Activated CD4-positive, alpha-beta T cell treated with anti-CD3 and anti-CD28 coated beads, Interleukin-2, amount 50 U/mL, for 4 hours (primary cell): ENCODE data around the gene LMX1A.

Experiments used
- DNase-seq, 2 experiments: peaks; one replicate each; pipeline ENCODE4 v3.0.0-alpha.2; 2020

LMX1A gene

DNA sequence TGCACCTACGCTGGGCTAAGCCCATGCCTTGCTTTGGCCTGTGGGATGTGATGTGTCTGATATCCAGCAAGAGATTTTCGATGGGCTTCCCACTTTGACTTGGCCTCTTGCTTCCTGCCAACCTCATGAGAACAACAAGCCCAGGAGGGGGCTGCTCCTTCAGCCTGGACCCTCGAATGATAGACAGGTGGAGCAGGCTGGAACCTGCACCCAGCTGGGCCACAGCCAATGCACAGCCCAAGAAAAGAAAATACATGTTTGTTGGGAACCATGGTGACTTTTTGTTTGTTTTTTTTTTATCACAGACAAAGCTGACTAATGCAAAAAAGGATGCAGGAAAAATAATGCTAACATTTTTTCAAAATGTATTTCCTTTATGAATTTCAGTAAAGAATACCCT is 144.3 kb downstream of the LMX1A start:
- no peak for DNase-seq

DNA sequence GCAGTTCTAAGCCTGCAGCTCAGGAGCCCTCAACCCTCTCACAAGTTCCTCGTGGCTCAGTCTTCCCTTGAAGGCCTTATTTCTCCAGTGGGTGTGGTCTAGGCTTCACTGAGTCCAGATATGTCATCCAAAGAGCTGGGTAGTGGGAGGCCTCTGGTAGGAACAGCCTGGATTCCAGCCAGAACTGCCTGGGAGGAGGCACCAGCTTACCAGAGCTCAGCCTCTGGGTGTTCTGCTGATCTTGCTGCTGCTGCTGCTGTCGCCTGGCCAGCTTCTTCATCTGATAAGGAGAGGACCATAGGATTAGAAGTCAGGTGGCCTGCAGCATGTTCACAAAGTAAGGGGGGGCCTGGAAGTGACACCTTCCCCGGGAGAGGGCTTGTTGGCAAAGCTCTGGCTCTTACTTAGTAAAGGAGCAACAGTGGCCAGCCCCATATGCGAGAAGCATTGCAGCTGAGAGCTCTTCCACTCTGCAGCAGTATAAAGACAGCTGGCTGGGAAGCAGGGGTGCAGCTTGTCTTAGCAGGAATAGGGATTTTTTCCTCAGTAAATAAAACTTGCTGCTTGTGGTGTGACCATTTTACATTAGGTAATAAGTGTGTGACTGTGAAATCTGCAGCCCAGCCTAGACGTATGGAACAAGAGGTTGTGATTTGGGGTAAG is 148.5 kb downstream of the LMX1A start:
- DNase-seq: no peak

DNA sequence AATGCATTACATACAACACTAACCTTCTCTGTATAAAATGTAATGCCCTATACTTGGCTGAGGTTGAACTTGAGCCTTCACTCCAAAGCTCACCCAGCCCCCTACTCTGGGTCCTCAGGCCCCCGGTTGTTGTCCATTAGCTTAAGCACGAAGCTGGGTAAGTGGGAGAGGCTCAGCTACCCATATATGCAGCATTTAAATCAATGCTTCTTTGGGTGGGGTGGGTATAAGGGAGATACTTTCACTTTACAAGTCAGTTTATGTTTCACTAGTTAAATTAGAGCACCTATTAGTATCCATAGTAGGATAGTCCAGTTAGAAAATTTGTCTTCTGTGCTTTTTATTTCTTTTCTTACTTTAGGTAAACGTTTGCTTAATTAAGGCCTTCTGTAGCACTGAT is 151.4 kb downstream of the LMX1A start:
- DNase-seq: no peak

DNA sequence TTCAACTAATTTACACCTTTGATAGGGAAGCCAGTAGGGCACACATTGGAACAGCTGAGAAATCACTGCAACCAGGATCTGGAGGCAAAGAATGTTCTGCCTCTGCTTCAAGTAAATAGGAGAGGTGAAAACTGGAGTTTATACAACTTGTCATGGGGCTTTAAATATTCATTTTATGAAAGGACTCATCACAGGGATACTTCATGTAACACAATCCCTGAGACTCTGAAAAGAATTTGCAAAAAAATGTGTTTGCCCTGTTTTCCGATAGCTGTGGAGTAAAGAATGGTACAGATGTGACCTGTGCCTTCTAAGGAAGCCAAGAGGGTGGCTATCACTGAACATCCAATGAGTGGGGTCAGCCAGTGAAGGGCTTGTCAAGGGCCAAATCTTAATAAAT is 152.0 kb downstream of the LMX1A start:
- no peak for DNase-seq

DNA sequence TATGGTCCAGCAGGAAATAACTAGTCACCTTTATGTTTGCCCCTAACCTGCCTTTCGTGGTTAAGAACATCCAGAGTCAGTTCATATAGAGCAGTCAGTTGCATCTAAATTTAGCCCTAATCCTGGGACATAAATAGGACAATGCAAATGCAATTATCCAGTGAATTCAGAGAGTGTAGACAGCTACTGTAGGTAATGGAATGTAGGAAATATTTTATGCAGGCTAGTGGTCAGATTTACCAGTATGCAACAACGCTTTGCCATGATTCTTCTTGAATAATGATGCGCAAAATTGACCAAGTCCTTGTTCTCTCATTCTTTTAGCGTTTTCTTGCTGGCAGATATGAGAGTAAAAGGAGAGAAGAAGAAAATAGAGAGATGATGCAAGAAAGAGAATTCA is 165.4 kb downstream of the LMX1A start:
- no peak for DNase-seq

DNA sequence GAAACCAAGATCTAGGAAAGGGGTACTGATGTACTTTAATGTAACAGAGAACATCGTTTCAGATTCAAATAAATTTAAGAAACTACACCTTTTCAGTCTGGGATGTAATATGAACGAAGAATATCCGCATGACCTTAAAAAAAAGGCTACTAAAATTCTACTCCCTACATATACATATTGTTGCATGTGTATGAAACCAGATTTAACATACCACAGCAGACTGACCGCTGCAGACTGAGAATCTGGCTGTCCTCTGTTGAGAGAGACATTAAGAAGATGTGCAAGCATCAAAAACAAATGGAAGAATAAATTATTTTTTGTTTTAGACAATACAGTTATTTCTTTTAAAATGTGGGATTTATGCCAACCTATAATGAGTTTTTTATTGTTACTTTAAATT is 166.6 kb downstream of the LMX1A start:
- no peak for DNase-seq

DNA sequence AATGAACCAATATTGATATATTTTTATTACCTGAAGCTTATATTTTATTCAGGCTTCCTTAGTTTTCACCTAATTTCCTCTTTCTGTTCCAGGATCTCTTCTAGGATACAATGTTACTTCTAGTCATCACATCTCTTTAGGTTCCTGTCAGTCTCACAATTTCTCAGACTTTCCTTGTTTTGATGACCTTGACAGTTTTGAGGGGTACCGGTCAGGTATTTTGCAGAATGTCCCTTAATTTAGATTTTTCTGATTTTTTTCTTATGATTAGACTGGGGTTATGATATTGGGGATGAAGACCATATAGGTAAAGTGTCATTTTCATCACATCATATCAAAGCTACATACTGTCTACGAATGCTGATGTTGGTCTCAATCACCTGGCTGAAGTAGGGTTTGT is 167.5 kb downstream of the LMX1A start:
- no peak for DNase-seq

DNA sequence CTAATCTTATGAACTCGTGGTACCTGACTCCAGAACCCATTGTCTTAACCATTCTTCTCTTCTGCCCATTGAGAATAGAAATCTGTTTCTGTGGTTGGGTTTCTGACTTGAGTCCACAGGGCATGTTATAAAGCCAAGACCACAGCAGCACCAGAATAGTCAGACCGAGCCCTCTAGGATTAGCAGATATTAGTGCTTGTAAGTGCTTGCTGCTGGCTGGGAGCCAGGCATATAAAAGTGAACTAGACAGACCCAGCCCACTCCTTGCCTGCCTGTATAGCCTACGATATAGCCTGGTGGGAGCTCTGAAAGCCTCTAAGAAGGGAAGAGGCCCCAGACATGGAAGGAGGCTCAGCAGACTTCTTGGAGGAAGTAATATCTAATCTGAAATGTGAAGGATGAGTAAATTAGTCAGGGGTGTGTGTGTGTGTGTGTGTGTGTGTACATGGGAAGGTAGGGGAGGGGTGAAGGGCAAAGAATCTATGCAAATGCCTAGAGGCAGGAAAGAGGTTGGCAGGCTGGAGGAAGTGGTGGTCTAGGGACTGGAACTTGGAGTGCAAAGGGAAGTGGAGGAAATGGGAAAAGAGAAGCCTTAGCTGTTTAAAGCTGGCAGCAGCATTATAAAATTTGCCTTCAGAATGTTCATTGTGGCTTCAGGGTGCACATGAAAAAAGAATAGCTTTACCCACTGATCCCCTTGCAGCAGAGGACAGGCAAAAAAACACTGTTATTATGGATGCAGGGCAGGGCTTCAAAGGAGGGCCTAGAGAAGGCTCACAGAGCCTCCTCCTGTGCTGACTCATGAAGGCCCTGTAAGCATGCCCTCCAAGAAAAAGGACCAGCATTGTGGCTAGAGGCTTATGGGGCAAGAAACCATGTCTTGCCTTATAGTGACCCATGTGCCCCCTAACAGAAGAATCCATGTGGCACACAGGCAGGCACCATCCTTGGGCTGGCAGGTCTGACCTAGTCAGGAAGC is 169.2 kb downstream of the LMX1A start:
- DNase-seq: no peak

DNA sequence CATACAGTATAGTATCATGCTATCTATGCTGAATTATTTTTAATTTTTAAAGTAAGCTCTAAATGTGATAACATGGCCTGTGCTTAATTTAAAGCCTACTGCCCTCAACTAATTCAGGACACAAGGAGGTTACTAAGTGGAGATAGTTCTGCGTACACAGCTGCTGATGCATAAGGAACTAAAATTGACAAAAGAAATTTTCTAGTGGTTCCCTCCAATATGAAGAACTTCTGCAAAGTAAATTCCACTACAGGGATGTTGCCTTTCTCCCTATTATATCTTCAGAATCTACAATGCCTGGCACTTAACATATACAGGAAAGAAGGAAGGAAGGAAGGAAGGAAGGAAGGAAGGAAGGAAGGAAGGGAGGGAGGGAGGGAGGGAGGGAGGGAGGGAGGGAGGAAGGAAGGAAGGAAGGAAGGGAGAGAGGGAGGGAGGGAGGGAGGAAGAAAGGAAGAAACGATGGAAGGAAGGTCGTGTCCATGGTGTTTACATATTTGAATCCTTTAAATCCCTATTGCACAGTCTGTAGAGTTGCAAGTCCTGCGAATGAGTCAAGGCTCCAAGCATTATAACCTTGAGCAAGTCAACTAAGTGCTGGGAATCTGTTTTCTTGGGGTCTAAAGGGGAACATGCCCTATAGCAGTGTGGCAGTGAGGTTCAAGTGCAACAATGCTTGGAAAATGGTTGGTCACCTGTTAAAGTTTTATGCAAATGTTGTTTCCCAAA is 171.2 kb downstream of the LMX1A start:
- no peak for DNase-seq

DNA sequence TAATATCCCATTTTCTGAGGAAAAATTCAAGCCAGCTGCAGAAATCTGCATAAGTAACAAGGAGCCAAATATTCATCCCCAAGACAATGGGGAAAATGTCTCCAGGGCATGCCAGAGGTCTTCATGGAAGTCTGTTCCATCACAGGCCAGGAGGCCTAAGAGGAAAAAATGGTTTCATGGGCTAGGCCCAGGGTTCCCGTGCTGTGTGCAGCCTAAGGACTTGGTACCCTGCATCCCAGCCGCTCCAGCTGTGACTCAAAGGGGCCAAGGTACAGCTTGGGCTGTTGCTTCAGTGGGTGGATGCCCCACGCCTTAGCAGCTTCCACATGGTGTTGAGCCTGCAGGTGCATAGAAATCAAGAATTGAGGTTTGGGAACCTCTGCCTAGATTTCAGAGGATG is 173.5 kb downstream of the LMX1A start:
- no peak for DNase-seq

DNA sequence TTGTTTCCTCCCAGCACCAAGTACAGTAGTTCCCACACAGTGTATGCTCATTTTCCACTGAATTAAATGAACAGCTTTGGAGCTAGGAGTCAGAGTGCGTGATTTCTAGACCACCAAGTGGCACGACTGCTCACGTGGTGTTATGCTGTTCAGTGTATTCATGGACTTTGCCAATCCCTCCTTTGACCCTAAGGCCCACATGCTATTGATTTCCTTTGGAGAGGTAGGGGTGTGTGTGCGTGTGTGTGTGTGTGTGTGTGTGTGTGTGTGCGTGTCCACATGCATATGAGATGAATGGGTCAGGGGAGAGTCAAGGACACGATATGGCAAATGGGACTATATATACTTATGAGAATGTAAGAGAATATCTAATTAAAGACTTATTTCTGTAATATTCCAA is 177.2 kb downstream of the LMX1A start:
- no peak for DNase-seq

DNA sequence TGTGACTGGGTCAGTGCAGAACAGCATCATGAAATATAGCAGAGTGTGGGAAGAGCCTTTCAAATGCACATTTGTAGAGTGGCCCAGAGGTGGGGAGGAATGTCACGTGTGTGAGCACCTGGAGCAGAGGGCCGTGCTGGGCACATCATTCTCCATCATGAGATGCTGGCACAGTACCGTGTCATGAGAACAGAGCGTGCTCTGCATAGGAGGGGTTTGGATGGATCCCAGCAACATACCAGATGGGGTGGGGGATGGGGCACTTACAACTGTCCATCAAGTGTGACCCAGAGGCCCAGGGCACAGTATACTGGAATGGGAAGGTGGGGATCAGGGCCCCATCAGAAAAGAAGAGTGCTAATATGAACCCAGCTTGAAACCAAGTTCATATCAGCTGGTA is 182.0 kb downstream of the LMX1A start:
- no peak for DNase-seq

DNA sequence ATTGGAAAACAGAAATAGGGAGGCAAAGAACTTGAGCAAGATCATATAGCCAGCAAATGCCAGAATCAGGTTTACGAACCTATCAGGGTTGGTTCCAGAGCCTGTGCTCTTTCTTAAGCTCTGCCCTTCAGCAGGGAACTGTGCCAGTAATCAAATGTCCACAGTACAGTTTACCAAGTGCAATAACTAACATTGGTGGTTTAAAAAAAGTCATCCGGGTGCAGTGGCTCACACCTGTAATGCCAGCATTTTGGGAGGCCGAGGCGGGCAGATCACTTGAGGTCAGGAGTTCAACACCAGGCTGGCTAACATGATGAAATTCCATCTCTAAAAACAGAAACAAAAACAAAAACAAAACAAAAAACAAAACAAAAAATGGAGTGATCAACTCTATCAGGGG is 182.7 kb downstream of the LMX1A start:
- no peak for DNase-seq

DNA sequence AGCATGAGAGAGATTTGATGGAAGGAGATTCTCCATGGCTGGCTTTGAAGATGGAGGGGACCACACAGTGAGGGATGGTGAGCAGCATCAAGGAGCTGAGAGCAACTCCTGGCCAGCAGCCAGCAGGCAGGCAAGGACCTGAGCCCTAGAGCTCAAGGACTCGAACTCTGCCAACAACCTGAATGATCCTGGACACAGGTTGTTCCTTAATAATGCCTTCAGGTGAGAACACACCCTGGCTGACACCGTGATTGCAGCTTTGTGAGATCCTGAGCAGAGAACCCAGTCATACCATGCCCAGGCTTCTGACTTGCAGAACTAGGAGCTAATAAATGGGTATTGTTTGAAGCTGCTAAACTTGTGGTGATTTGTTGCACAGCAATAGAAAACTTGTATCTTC is 183.1 kb downstream of the LMX1A start:
- no peak for DNase-seq

DNA sequence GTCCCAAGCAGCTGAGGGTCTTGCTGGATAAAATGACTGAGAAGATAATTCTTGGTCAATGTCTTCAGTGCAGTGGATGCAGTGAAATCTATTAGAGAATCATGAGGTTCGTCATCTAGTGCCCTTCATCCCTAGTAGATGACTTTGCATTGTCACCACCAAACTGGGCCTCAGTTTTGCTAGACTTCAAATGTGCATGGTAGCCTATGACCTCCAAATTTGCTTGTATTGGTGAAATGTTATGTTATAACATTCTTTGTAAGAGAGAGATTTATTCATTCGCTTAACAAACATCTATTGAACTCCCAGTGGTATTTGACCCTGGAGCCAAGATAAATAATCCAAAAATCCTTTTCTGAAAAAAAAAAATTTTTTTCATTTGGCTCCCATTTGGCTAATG is 183.8 kb downstream of the LMX1A start:
- DNase-seq: no peak

DNA sequence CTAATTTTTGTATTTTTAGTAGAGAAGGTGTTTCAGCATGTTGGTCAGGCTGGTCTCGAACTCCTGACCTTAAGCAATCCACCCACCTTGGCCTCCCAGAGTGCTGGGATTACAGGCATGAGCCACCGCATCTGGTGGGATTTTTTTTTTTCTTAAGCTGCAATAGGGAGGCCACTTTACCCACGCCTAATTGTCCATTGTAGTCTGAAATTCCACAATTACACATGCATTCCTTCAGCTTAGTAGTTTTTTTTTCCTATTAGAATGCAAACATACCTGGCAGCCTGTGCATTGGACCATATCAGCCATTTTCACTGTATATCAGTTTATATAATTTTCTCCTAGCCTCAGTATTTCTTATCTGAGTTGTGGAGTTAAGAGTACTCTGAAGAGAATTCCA is 186.8 kb downstream of the LMX1A start:
- no peak for DNase-seq

DNA sequence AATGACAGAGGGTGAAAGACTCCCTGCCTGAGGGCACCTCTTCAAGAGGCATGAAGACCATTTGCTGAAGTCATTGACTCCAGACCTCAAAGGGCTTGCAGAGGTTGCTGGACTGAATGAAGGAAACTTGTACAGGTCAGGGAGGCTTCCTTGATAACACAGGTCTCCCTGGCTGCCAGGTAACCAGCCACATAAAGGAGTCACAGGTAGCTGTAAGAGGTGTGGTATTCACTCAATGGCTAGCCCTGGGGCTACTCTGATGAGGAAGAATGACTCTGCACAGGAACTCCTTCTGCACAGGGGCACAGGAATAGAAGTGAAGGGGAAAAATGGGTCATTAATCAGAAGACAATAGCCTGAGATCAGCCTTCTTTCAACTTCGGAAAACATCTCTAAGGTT is 187.5 kb downstream of the LMX1A start:
- DNase-seq: no peak

DNA sequence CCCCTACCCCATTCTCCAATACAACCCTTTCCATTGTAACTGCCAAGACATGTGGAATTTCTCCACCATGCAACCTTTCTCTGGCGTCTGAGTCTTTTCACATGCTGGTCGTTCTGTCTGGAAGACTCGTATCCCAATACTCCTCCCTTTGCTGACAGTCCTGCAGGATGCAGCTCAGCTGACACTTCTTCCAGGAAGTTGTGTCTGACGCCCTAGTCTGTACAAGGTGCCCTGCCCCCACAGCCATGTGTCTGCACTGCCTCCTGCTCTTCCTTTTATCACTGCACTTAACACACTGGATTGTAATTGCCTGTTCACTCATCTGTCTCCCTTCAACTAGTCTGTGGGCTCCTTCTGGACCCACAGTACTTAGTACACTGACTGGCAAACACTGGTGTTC is 188.0 kb downstream of the LMX1A start:
- DNase-seq: no peak

DNA sequence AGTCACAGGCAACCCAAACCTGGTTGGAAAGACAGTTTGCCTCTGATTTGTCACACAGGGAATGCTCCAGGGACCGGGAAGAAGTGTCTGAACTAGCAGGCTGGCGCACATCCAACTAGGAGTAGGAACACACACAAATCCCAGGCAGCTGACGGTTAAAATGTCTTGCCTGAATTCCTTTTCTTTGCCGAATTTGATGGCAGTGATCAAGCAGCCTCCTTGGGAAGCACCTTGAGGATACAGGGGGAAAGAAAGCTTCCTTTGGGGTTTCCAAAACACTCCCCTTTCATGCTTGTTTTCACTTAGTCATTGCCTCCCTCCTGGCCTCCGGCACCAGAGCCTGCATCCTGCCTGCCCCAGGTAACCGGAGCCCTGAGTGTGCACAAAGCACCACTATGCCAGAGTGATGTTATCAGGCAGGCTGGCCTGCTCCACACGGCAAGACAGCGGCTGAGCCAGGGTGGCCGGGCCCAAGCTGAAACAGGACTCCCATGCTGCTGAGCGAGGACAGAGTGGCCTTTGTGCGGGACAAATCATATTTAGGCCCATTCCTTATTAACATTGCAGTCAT is 193.8 kb downstream of the LMX1A start:
- no peak for DNase-seq

DNA sequence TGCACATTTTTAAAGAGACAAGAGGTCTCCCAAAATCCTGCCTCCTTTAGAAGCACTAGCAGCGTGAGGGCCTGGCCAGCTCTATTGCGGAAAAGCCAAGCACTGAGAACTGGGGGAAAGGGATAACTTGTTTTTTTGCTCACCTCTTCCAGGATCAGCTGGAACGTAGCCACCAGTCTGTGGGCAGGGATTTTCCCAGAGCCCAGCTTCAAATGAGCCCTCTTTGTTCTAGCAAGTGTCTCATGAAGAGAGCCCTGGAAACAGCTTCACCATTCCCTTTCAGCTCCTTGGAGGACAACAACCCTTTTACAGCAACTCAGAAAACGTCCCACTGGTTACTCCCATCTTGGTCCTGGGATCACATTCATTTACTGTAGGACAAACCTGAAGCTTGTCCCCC is 195.4 kb downstream of the LMX1A start:
- no peak for DNase-seq

DNA sequence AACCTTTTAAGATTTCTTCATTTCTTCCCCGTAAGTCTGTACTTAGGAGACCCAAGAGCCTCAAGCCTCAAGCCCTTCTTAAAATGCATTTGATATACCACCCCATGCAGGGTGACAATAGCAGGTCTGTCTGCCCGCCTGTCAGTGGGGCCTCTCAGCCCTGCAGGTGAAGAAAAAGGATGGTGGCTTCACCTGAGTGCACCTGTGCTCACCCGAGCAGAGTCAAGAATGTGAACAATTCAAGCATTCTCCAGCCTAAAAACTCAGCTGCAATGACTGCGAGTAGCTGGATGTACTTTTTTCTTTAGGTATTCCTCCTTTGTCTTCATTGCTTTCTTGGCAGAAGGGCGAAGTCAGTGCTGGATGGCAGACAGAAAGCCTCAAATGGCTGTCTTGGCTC is 203.3 kb downstream of the LMX1A start:
- no peak for DNase-seq

DNA sequence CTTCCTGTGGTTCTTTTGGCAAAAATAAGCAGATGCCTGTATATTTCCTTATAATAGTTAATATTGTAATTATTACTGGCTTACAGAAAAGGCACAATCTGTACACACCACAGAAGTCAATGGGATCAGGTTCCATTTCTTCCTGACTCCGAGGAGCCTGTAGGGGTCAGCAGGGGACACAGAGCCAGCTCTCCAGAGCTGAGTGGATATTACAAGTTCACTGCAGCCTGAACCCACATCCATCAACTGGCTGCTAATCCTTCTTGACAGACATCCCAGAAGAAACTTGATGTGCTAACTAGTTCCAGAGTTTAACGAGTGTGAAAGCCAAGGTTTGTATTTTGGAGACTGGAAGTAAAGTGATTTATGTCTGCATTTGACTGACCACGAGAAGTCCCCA is 203.8 kb downstream of the LMX1A start:
- no peak for DNase-seq

DNA sequence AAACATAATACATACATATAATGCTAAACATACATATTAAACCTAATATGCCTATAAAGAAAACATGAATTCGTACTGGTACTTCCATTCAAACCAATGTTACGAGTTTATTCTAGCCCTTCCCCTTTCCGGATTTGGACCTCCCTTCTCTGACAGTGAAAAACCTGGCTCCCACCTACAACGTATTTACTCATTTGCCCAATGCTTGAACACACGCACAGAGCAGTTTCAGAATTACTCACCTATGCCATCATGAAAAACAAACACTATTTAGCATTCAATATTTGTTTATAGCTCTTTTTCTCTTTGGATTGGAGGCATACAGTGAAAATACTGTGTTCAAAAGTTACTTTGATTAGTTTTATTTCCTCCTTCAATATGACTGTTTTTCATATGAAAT is 204.4 kb downstream of the LMX1A start:
- DNase-seq: no peak
